Measurements from ENCODE around the gene OR10G8. TPM values are rescaled to one million over a fixed set of nuclear protein-coding genes. Genes with fewer than 3 reads are reported as not detected.
"Not testable (repeated sequence)": the region's sequence is repeated elsewhere in the genome, so short reads cannot be mapped to it uniquely, and the experiment has no call there.

OR10G8 gene
- total and polyA plus RNA-seq, 2 experiments from 2014 or later, result 0.47 TPM; not detected in 1

- H3K36me3 ChIP-seq (replicated peaks; ENCODE audit: insufficient read depth, low read depth), result no peaks in the 10 kb centered on the region
- H3K27ac ChIP-seq, result no peak within 1 kb of the TSS
- H3K9me2 ChIP-seq (replicated peaks; ENCODE audit: insufficient read depth), result no peaks in the 10 kb centered on the region
- no peaks in the 10 kb centered on the region for H3K9me3 ChIP-seq (ENCODE audit: low read depth)
- WGBS (ENCODE audit: low lambda C conversion rate, missing lambda C conversion rate), result 94% methylated on average over 1 of the region's 1 CpG
- H3K27me3 ChIP-seq, result no peaks in the 10 kb centered on the region
- H3K4me1 ChIP-seq (ENCODE audit: insufficient read depth), result no peaks in the 10 kb centered on the region
- no peak for TF ChIP-seq CTCF (IDR thresholded peaks at IDR 0.05; ENCODE audit: poor library complexity)
- no peak for TF ChIP-seq EZH2 (IDR thresholded peaks at IDR 0.05; ENCODE audit: borderline replicate concordance)
- TF ChIP-seq EZH2phosphoT487 (IDR thresholded peaks at IDR 0.05; ENCODE audit: low read depth, severe bottlenecking, unreplicated experiment), result no peak
- DNase-seq (ENCODE audit: low spot score), result no peak
- H4K20me1 ChIP-seq (ENCODE audit: insufficient read depth, poor library complexity, severe bottlenecking), result no peaks in the 10 kb centered on the region
- no peak within 1 kb of the TSS for H3K4me2 ChIP-seq
- no peak within 1 kb of the TSS for H3K4me3 ChIP-seq
- no peaks in the 10 kb centered on the region for H3K79me2 ChIP-seq
- no peak within 1 kb of the TSS for H2AFZ ChIP-seq
These were observed 31.5 kb upstream of the OR10G8 start, which contains the start of gene OR10G6 for GRCh38 chr11:123995119-123995518. Gene OR10G6 (minus strand): TSS chr11:123995161. CDS start chr11:123995161, 0 bp downstream.

- H2AFZ ChIP-seq, result no peak within 1 kb of the TSS
These were observed 13.9 kb upstream of the OR10G8 start, which contains the start of gene OR10G4 for GRCh38 chr11:124012697-124013096. Gene OR10G4 (plus strand): TSS chr11:124012997. CDS start chr11:124015575, 2,578 bp downstream.

GRCh38 chr11:124015837-124016236 is 10.8 kb upstream of the OR10G8 start:
- not testable (repeated sequence) for H3K4me3 ChIP-seq; DNase-seq (ENCODE audit: low spot score); H3K9me3 ChIP-seq (ENCODE audit: low read depth); H2AFZ ChIP-seq; H3K27me3 ChIP-seq; H3K27ac ChIP-seq; H3K4me1 ChIP-seq (ENCODE audit: insufficient read depth); H3K36me3 ChIP-seq (replicated peaks; ENCODE audit: insufficient read depth, low read depth); H3K9me2 ChIP-seq (replicated peaks; ENCODE audit: insufficient read depth); H4K20me1 ChIP-seq (ENCODE audit: insufficient read depth, poor library complexity, severe bottlenecking); H3K4me2 ChIP-seq; H3K79me2 ChIP-seq
- 91% methylated on average over 4 of the region's 9 CpGs for WGBS (ENCODE audit: low lambda C conversion rate, missing lambda C conversion rate)

More at GRCh38 chr11:124012697-124013096, 13.9 kb upstream of the OR10G8 start, which contains the start of gene OR10G4:
- Histone ChIP-seq H3K4me2 (no peak within 1 kb of the TSS), H4K20me1 (ENCODE audit: insufficient read depth, poor library complexity, severe bottlenecking) (no peaks in the 10 kb centered on the region), H3K36me3 (replicated peaks; ENCODE audit: insufficient read depth, low read depth) (no peaks in the 10 kb centered on the region), H3K9me3 (ENCODE audit: low read depth) (no peaks in the 10 kb centered on the region), H3K27me3 (no peaks in the 10 kb centered on the region), H3K4me1 (ENCODE audit: insufficient read depth) (no peaks in the 10 kb centered on the region), H3K9me2 (replicated peaks; ENCODE audit: insufficient read depth) (no peaks in the 10 kb centered on the region), H3K4me3 (no peak within 1 kb of the TSS), H3K27ac (no peak within 1 kb of the TSS), H3K79me2 (no peaks in the 10 kb centered on the region)
- no peak for DNase-seq (ENCODE audit: low spot score)
- TF ChIP-seq CTCF (IDR thresholded peaks at IDR 0.05; ENCODE audit: poor library complexity), result no peak
- 95% methylated on average over 2 of the region's 2 CpGs for WGBS (ENCODE audit: low lambda C conversion rate, missing lambda C conversion rate)

GRCh38 chr11:124036666-124037065 is 10.1 kb downstream of the OR10G8 start:
- no peak overlapping the region for H2AFZ ChIP-seq
- H3K79me2 ChIP-seq, result no peaks in the 10 kb centered on the region
- no peaks in the 10 kb centered on the region for H3K9me2 ChIP-seq (replicated peaks; ENCODE audit: insufficient read depth)
- no peaks in the 10 kb centered on the region for H3K9me3 ChIP-seq (ENCODE audit: low read depth)
- no peaks in the 10 kb centered on the region for H3K4me1 ChIP-seq (ENCODE audit: insufficient read depth)
- no peak for DNase-seq (ENCODE audit: low spot score)
- no peak for TF ChIP-seq EZH2 (IDR thresholded peaks at IDR 0.05; ENCODE audit: borderline replicate concordance)
- TF ChIP-seq CTCF (IDR thresholded peaks at IDR 0.05; ENCODE audit: poor library complexity), result no peak
- TF ChIP-seq EZH2phosphoT487 (IDR thresholded peaks at IDR 0.05; ENCODE audit: low read depth, severe bottlenecking, unreplicated experiment), result no peak
- H4K20me1 ChIP-seq (ENCODE audit: insufficient read depth, poor library complexity, severe bottlenecking), result no peaks in the 10 kb centered on the region
- H3K27ac ChIP-seq, result no peak overlapping the region
- H3K27me3 ChIP-seq, result no peaks in the 10 kb centered on the region
- WGBS (ENCODE audit: low lambda C conversion rate, missing lambda C conversion rate), result 88% methylated on average over 1 of the region's 1 CpG
- H3K36me3 ChIP-seq (replicated peaks; ENCODE audit: insufficient read depth, low read depth), result no peaks in the 10 kb centered on the region
- H3K4me2 ChIP-seq, result no peak overlapping the region
- H3K4me3 ChIP-seq, result no peak overlapping the region

All from hepatocyte (in vitro differentiated cells).